Activated CD4-positive, alpha-beta T cell treated with anti-CD3 and anti-CD28 coated beads for 36 hours (primary cell): ENCODE results near the gene ACVR2A. TPM values are rescaled to one million over a fixed set of nuclear protein-coding genes. Genes with fewer than 3 reads are reported as not detected.

ENCODE experiments used
- ATAC-seq: fragments of 200-7000 bp; cut with Tn5 transposase; one replicate; pipeline ENCODE4 v1.10.0; 2021; ENCODE audit warnings: mild to moderate bottlenecking, moderate library complexity
- CTCF ChIA-PET: fragments of 350-600 bp; sonication (Branson Sonifier 250); formaldehyde crosslinking; loops from one replicate; lab custom pipeline; 2021; ENCODE audit warnings: antibody characterized with exemption; lab: Charles Lee
- POLR2A ChIA-PET: fragments of 350-600 bp; sonication (Branson Sonifier 250); formaldehyde crosslinking; loops from one replicate; lab custom pipeline; 2021; ENCODE audit warnings: antibody characterized with exemption, inconsistent platforms; lab: Charles Lee
- DNase-seq: peaks from one replicate; pipeline ENCODE4 v3.0.0-alpha.2; 2020
- H3K27ac Mint-ChIP-seq: one replicate; pipeline ENCODE4 v1.8.0; 2021; ENCODE audit warnings: mixed read lengths
- H3K27me3 Mint-ChIP-seq: one replicate; pipeline ENCODE4 v1.8.0; 2021; ENCODE audit warnings: mixed read lengths
- H3K36me3 Mint-ChIP-seq: one replicate; pipeline ENCODE4 v1.8.0; 2021; ENCODE audit warnings: low read depth, mixed read lengths
- H3K4me1 Mint-ChIP-seq: one replicate; pipeline ENCODE4 v1.8.0; 2021; ENCODE audit warnings: mixed read lengths
- H3K4me3 Mint-ChIP-seq: one replicate; pipeline ENCODE4 v1.8.0; 2021; ENCODE audit warnings: mild to moderate bottlenecking, moderate library complexity, mixed read lengths
- H3K9me3 Mint-ChIP-seq: one replicate; pipeline ENCODE4 v1.8.0; 2021; ENCODE audit warnings: low read depth, mixed read lengths
- intact Hi-C, 2 experiments: fragments of 100-400 bp; cut with DNase I in 1 of 2; cut with micrococcal nuclease in 1 of 2; formaldehyde crosslinking; loops; one replicate each; pipeline versions ENCODE4 v1.14.2 to v1.15.1; 2022 to 2024; cut with DNase I, micrococcal nuclease
- total RNA-seq, 2 experiments: library from RNA; stranded (reverse); gene quantifications; one replicate each; pipeline ENCODE4 v1.2.3, GENCODE V29; 2021

ACVR2A gene
- 1 to 10 TPM; 3.5 TPM for total RNA-seq

- H3K27ac Mint-ChIP-seq = peak within 1 kb of the TSS; percentile 90
- H3K27me3 Mint-ChIP-seq = peaks cover 14% of the 10 kb centered on the region
- DNase-seq (peak; percentile 53), ATAC-seq (peak; percentile 6)
- ChIA-PET POLR2A (interaction anchor here (2.0 kb wide), 1 partner anchor 176 kb away, joined by 7 read pairs; the partner anchor contains the start of genes MBD5 and ORC4), CTCF (interaction anchor here (1.1 to 1.8 kb wide), 3 partner anchors 12 to 67 kb away, joined by 3 to 5 read pairs (median 5); no protein-coding TSS in a partner anchor)
- no peaks in the 10 kb centered on the region for H3K9me3 Mint-ChIP-seq
- H3K4me3 Mint-ChIP-seq = peak within 1 kb of the TSS; percentile 82
- intact Hi-C loops = loop anchor here (1.0 to 10.0 kb wide), 11 partner anchors 66 to 1032 kb away; partner anchors contain the start of genes ORC4 (in 2 of the 2), KIF5C (in 1 of the 2) and MBD5 (in 1 of the 2)
- H3K4me1 Mint-ChIP-seq = peaks cover 34% of the 10 kb centered on the region
- H3K36me3 Mint-ChIP-seq = peaks cover 2% of the 10 kb centered on the region
Observed at GRCh38 chr2:147844697-147845410, at the start of gene ACVR2A. ACVR2A (plus strand) TSS chr2:147845029; CDS start chr2:147845153, 124 bp downstream.

- H3K27me3 Mint-ChIP-seq = no peaks in the 10 kb centered on the region
- no peak for ATAC-seq
- no peaks in the 10 kb centered on the region for H3K9me3 Mint-ChIP-seq
- DNase-seq = no peak
- no peak overlapping the region for H3K27ac Mint-ChIP-seq
- H3K36me3 Mint-ChIP-seq = no peaks in the 10 kb centered on the region
- H3K4me1 Mint-ChIP-seq = peaks cover 10% of the 10 kb centered on the region
- ChIA-PET CTCF (no interaction called here), POLR2A (no interaction called here)
- H3K4me3 Mint-ChIP-seq = no peak overlapping the region
- intact Hi-C loops = no loop called here
Observed at GRCh38 chr2:147800316-147800715, 44.5 kb upstream of the ACVR2A start.

GRCh38 chr2:147806846-147807245, 38.0 kb upstream of the ACVR2A start:
- DNase-seq (no peak), ATAC-seq (no peak)
- no peak overlapping the region for H3K27ac Mint-ChIP-seq
- no peaks in the 10 kb centered on the region for H3K9me3 Mint-ChIP-seq
- H3K27me3 Mint-ChIP-seq = no peaks in the 10 kb centered on the region
- CTCF ChIA-PET = interaction anchor here (0.6 kb wide), 1 partner anchor 1411 kb away, joined by 3 read pairs; no protein-coding TSS in a partner anchor
- H3K4me3 Mint-ChIP-seq = no peak overlapping the region
- intact Hi-C loops = no loop called here
- no peaks in the 10 kb centered on the region for H3K36me3 Mint-ChIP-seq
- POLR2A ChIA-PET = no interaction called here
- H3K4me1 Mint-ChIP-seq = no peaks in the 10 kb centered on the region

- no peak for DNase-seq
- no peak overlapping the region for H3K4me3 Mint-ChIP-seq
- CTCF ChIA-PET = no interaction called here
- H3K36me3 Mint-ChIP-seq = no peaks in the 10 kb centered on the region
- no peaks in the 10 kb centered on the region for H3K27me3 Mint-ChIP-seq
- intact Hi-C loops = no loop called here
- H3K9me3 Mint-ChIP-seq = no peaks in the 10 kb centered on the region
- H3K27ac Mint-ChIP-seq = no peak overlapping the region
- no peaks in the 10 kb centered on the region for H3K4me1 Mint-ChIP-seq
- POLR2A ChIA-PET = no interaction called here
- no peak for ATAC-seq
Observed at GRCh38 chr2:147808520-147808919, 36.3 kb upstream of the ACVR2A start.

DNA sequence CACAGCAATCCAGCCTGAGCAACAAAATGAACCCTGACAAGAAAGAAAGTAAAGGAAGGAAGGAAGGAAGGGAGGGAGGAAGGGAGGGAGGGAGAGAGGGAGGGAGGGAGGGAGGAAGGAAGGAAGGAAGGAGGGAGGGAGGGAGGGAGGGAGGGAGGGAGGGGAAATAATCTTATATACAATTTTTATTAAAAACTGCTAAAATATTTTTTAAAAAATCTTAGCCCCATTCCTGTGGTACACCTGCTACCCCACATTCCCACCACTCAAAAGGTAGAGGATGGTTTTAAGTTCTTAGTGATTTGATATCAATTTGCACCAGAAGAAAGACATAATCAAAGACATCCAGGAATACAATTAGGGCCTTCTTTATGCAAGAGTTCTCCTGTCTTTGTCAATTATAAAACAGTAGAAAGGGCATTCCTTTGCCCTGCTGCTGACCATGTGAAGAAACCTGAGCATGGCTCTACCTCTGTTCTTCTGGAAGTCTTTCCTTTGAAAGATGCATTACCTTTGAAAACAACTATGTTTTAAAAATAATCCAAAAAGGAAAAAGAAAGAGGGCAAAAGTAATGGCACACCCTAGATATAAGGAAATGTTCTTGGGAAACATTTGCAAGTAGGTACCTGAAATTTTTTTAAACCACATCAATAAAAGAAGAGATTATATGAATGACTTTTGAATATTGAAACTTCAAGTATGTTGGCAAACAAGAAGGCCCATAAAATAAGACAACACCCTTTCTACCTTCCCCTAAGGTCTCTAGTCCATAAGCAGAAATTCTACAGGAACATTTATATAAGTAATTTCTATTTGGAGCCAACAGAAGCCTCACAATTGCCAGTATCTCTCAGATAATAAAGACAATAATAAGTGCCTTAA, 33.7 kb upstream of the ACVR2A start:
- ATAC-seq (no peak), DNase-seq (no peak)
- ChIA-PET POLR2A (no interaction called here), CTCF (no interaction called here)
- Mint-ChIP-seq H3K4me3 (no peak overlapping the region), H3K36me3 (no peaks in the 10 kb centered on the region), H3K4me1 (no peaks in the 10 kb centered on the region), H3K27me3 (no peaks in the 10 kb centered on the region), H3K27ac (no peak overlapping the region), H3K9me3 (no peaks in the 10 kb centered on the region)
- intact Hi-C loops = no loop called here

DNA sequence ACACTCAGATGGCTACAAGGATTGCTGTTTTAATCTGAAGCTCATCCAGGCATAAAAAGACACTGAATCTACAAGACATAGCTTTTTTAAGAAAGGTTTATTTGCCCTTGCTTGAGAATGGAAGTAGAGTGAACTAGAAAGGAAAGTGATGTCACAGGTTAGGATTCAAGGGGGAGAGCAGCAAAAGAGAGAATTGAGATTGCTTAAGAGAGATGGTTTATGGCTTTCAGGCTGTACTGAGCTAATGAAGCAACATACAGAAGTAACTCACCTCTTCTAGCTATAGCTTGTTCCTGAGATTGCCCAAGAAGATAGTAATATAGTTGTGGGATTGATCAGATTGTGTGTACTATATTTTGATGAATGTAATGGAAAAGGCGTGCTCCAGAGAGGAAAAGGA, 26.1 kb upstream of the ACVR2A start:
- POLR2A ChIA-PET = no interaction called here
- Mint-ChIP-seq H3K4me1 (no peaks in the 10 kb centered on the region), H3K27me3 (peaks cover 12% of the 10 kb centered on the region), H3K4me3 (no peak overlapping the region), H3K27ac (no peak overlapping the region), H3K9me3 (peaks cover 7% of the 10 kb centered on the region), H3K36me3 (no peaks in the 10 kb centered on the region)
- ATAC-seq (no peak), DNase-seq (no peak)
- intact Hi-C loops = no loop called here
- CTCF ChIA-PET = interaction anchor here (0.8 kb wide), 1 partner anchor 22 kb away, joined by 5 read pairs; no protein-coding TSS in a partner anchor

DNA sequence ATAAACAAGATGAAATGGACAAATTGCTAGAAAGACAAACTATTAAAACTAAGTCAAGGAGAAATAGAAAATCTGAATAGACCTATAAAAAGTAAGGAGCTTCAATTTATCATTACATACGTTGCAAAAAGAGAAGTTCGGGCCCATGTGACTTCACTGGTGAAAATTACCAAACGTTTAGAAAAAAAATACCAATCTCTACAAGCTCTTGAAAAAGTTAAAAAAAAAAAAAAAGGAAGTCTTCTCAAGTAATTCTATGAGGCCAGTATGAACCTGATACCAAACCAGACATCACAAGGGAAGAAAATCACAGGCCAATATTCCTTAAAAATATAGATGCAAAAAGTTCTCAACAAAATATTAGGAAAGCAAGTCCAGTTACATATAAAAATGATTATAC, 20.2 kb upstream of the ACVR2A start:
- no peak overlapping the region for H3K4me3 Mint-ChIP-seq
- H3K27ac Mint-ChIP-seq = no peak overlapping the region
- H3K9me3 Mint-ChIP-seq = peaks cover 9% of the 10 kb centered on the region
- ATAC-seq = no peak
- DNase-seq = no peak
- ChIA-PET POLR2A (no interaction called here), CTCF (no interaction called here)
- H3K4me1 Mint-ChIP-seq = no peaks in the 10 kb centered on the region
- H3K27me3 Mint-ChIP-seq = peaks cover 2% of the 10 kb centered on the region
- intact Hi-C loops = no loop called here
- H3K36me3 Mint-ChIP-seq = no peaks in the 10 kb centered on the region

DNA sequence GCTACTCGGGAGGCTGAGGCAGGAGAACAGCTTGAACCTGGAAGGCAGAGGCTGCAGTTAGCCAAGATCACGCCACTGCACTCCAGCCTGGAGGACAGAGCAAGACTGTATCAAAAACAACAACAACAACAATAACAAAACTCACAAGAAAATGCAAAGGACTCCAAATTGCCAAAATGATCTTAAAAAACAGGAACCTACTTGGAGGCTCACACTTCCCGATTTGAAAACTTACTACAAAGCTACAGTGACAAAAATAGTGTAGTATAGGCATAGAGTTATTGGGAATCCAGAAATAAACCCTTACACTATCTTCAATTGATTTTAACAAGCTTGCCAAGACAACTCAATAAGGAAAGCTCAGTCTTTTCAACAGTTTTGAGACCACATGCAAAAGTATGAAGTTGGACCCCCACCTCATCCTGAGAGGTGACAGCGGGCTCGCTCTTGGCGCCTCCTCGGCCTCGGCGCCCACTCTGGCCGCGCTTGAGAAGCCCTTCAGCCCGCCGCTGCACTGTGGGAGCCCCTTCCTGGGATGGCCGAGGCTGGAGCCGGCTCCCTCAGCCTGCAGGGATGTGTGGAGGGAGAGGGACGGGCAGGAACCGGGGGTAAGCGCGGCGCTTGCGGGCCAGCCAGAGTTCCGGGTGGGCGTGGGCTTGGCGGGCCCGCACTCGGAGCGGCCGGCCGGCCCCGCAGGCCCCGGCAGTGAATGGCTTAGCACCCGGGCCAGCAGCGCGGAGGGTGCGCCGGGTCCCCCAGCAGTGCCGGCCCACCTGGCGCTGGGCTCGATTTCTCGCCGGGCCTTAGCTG, 18.3 kb upstream of the ACVR2A start:
- Mint-ChIP-seq H3K4me3 (no peak overlapping the region), H3K4me1 (no peaks in the 10 kb centered on the region)

GRCh38 chr2:147827088-147827375, 17.8 kb upstream of the ACVR2A start:
- H3K4me3 Mint-ChIP-seq = no peak overlapping the region
- intact Hi-C loops = no loop called here
- H3K4me1 Mint-ChIP-seq = no peaks in the 10 kb centered on the region
- ATAC-seq = no peak
- no peak overlapping the region for H3K27ac Mint-ChIP-seq
- ChIA-PET POLR2A (no interaction called here), CTCF (no interaction called here)
- no peaks in the 10 kb centered on the region for H3K36me3 Mint-ChIP-seq
- DNase-seq = no peak
- H3K27me3 Mint-ChIP-seq = no peaks in the 10 kb centered on the region
- peaks cover 9% of the 10 kb centered on the region for H3K9me3 Mint-ChIP-seq

More for the DNA sequence above, 18.3 kb upstream of the ACVR2A start:
- DNase-seq = no peak
- H3K9me3 Mint-ChIP-seq = peaks cover 9% of the 10 kb centered on the region
- H3K27me3 Mint-ChIP-seq = no peaks in the 10 kb centered on the region
- intact Hi-C loops = no loop called here
- POLR2A ChIA-PET = no interaction called here
- no peaks in the 10 kb centered on the region for H3K36me3 Mint-ChIP-seq
- ATAC-seq = no peak
- no peak overlapping the region for H3K27ac Mint-ChIP-seq
- CTCF ChIA-PET = no interaction called here

DNA sequence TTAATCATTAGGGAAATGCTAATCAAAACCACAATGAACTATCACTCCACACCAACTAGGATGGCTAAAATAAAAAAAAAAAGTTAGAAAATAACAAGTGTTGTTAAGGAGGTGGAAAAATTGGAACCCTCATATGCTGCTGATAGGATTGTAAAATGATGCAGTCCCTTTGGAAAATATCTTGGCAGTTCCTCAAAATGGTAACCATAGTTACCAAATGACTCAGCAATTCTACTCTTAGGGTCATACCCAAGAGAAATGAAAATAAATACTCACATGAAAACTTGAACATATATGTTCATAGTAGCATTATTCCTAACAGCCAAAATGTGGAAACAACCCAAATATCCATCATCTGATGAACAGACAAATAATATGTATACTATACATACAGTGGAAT, 15.7 kb upstream of the ACVR2A start:
- H3K4me3 Mint-ChIP-seq = no peak overlapping the region
- intact Hi-C loops = no loop called here
- no peaks in the 10 kb centered on the region for H3K36me3 Mint-ChIP-seq
- DNase-seq (no peak), ATAC-seq (no peak)
- peaks cover 2% of the 10 kb centered on the region for H3K27me3 Mint-ChIP-seq
- H3K27ac Mint-ChIP-seq = no peak overlapping the region
- peaks cover 2% of the 10 kb centered on the region for H3K9me3 Mint-ChIP-seq
- CTCF ChIA-PET = no interaction called here
- H3K4me1 Mint-ChIP-seq = no peaks in the 10 kb centered on the region
- POLR2A ChIA-PET = no interaction called here

- DNase-seq (no peak), ATAC-seq (no peak)
- CTCF ChIA-PET = interaction anchor here (0.7 kb wide), 1 partner anchor 36 kb away, joined by 3 read pairs; no protein-coding TSS in a partner anchor
- Mint-ChIP-seq H3K27ac (no peak overlapping the region), H3K9me3 (no peaks in the 10 kb centered on the region), H3K4me1 (peaks cover 3% of the 10 kb centered on the region), H3K27me3 (peaks cover 12% of the 10 kb centered on the region), H3K4me3 (no peak overlapping the region), H3K36me3 (no peaks in the 10 kb centered on the region)
- intact Hi-C loops = no loop called here
- POLR2A ChIA-PET = no interaction called here
Observed at GRCh38 chr2:147836099-147836498, 8.7 kb upstream of the ACVR2A start.
